ENCODE results near the gene TGFBI.
A peak's percentile ranks its signal among the peaks of the same experiment; 100 is the strongest.

The TGFBI gene

GRCh38 chr5:136022965-136023364, 5.8 kb upstream of the TGFBI start:
- no peak for DNase-seq (ENCODE audit: low read depth)
- no peak overlapping the region for H3K4me3 ChIP-seq (ENCODE audit: low read length)
- TF ChIP-seq CTCF (conservative IDR thresholded peaks at IDR 0.05; ENCODE audit: low read depth, low read length) = no peak

GRCh38 chr5:136023958-136024541, 4.7 kb upstream of the TGFBI start:
- H3K4me3 ChIP-seq (ENCODE audit: low read length) = no peak overlapping the region
- DNase-seq (ENCODE audit: low read depth) = no peak
- no peak for TF ChIP-seq CTCF (conservative IDR thresholded peaks at IDR 0.05; ENCODE audit: low read depth, low read length)

DNA sequence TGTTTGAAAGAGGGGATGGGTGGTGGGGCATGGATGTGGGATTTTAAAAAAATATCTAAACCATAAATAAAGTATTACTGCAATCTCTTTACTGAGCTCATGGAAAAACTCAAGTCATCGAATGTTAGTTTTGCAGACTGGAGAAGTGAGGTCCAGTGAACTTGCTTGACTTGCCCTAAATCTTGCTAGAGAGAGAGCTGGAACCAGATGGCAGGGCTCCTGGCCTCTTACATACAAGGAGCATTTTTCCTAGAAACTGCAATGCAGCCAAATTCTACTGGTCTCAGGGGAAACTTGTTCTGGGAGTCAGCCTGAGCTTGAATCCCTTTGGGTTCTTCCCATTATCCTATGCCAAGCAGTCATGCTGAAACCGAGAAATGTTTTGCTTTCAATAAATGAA, 2.9 kb upstream of the TGFBI start:
- TF ChIP-seq CTCF (conservative IDR thresholded peaks at IDR 0.05; ENCODE audit: low read depth, low read length) = no peak
- DNase-seq (ENCODE audit: low read depth) = no peak
- H3K4me3 ChIP-seq (ENCODE audit: low read length) = no peak overlapping the region

GRCh38 chr5:136026636-136027035, 2.2 kb upstream of the TGFBI start:
- DNase-seq (ENCODE audit: low read depth) = no peak
- no peak for TF ChIP-seq CTCF (conservative IDR thresholded peaks at IDR 0.05; ENCODE audit: low read depth, low read length)
- H3K4me3 ChIP-seq (ENCODE audit: low read length) = no peak overlapping the region

DNA sequence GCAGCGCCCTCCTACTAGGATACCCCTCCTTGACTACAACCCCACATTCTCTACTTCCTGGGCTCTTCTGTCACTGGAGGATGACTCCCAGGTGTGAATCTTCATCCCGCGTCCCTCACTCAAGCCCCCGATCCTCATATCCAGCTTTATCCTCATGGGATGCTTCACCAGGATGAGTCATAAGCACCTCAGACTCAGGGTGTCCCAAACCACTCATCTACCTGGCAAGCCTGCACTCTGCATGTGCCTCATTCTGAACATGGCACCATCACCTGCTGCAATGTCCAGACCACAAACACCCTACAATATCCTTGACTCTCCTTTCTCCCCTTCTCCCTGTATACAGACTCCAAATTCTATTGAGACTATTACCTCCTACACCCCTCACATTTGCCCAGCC, 1.5 kb upstream of the TGFBI start:
- no peak overlapping the region for H3K4me3 ChIP-seq (ENCODE audit: low read length)
- DNase-seq (ENCODE audit: low read depth) = no peak
- no peak for TF ChIP-seq CTCF (conservative IDR thresholded peaks at IDR 0.05; ENCODE audit: low read depth, low read length)

DNA sequence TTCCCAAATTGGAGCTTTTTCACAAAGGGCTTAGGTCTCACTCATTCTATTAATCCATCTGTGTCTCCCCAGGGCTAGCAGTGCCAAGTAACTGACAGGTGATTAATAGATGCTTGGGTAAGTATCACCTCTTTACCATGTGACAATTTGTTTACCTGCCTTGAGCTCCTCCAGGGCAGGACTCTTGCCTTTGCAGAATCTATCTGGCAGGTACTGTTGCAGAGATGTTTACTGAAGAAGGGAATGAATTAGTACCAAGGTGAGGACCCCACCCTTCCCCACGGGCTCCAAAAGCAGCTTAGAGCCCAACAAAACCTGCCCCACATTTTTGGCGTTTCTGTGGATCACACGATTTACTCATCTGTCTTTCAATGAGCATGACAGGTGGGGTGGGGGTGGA, 698 bp upstream of the TGFBI start:
- no peak for TF ChIP-seq CTCF (conservative IDR thresholded peaks at IDR 0.05; ENCODE audit: low read depth, low read length)
- H3K4me3 ChIP-seq (ENCODE audit: low read length) = no peak overlapping the region
- no peak for DNase-seq (ENCODE audit: low read depth)

GRCh38 chr5:136030252-136030651, 1.5 kb downstream of the TGFBI start:
- H3K4me3 ChIP-seq (ENCODE audit: low read length) = peak overlapping the region; percentile 59
- TF ChIP-seq CTCF (conservative IDR thresholded peaks at IDR 0.05; ENCODE audit: low read depth, low read length) = no peak
- DNase-seq (ENCODE audit: low read depth) = no peak
